DMS153 treated with DMSO at 0.1 percent for 48 hours (cell line): ENCODE data around the gene PINK1.
"Not testable (repeated sequence)": the region's sequence is repeated elsewhere in the genome, so short reads cannot be mapped to it uniquely, and the experiment has no call there.

Source experiments
- DNase-seq: peaks from one replicate; lab custom pipeline; 2025; ENCODE audit not compliant: unreplicated experiment; lab: John Stamatoyannopoulos, UW

PINK1 gene

DNA sequence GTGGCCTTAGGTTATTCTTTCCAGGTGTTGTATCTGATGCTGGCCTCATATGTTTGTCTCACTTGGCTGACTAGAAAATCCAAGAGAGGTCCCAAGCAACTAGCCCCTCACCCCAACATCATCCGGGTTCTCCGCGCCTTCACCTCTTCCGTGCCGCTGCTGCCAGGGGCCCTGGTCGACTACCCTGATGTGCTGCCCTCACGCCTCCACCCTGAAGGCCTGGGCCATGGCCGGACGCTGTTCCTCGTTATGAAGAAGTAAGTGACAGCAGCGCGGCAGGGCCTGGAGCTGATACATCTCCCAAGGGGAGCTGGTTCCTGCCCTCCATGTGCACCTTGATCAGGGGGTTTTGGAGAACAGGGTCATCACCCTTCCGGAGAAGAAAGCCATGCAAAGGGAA lies 11.2 kb downstream of the PINK1 start:
- no peak for DNase-seq

DNA sequence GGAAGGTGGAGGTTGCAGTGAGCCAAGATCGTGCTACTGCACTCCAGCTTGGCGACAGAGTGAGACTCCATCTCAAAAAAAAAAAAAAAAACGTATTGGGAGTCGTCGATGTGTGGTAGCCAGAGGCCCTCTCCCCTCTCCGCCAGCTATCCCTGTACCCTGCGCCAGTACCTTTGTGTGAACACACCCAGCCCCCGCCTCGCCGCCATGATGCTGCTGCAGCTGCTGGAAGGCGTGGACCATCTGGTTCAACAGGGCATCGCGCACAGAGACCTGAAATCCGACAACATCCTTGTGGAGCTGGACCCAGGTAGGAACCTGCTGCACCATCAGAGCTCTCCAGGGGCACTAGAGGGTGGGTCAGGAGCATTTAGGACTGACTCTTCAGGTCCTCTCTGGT lies 12.2 kb downstream of the PINK1 start:
- DNase-seq: no peak

- no peak for DNase-seq
Observed at GRCh38 chr1:20648438-20648837, 15.2 kb downstream of the PINK1 start.

GRCh38 chr1:20648946-20649345 lies 15.7 kb downstream of the PINK1 start:
- no peak for DNase-seq

GRCh38 chr1:20652300-20652699 lies 19.0 kb downstream of the PINK1 start:
- DNase-seq: no peak

DNA sequence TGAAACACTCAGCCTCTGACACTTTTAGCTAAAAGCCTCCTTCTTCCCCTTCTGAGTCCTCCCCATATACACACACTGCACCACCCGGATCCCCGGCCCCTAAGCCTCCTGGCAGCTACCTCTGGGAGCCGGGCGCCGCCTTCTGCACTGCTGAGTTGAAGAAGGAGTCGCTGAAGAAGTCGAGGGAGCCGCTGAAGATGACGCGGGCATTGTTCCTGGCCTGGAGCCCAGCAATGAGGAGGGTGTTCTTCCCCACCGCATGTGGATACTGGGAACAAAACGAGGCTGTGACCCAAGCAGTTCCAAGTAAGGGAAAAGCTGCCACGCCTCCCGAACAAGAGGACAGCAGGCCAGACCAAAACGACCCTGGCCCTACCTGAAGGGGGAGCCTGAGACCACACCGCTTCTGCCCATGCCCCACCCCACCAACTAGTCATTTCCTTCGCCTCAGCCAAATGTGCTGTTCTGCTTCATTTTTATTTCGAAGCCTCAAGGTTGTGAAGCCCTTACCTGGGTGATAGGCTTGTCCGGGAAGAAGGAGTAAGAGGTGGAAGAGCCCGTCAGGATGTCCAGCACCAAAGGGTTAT lies 20.9 kb downstream of the PINK1 start:
- no peak for DNase-seq

DNA sequence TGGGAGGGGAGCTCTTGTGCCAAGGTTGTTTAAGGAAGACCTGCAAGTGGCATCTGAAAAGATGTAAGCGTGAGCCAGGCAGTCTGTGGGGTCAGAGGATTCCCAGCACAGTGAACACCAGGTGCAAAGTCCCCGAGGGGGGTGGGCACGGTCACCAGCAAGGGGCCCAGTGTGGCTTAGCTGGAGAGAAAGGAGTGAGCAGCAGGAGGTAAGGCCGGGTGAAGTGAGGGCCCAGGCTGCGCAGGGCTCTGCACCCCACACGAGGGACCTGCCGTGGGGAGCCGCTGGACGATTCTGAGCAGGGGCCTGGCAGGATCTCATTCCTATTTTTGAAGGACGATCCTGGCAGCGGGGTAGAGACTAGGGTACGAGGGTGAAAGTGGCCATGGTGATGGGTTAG lies 23.8 kb downstream of the PINK1 start:
- no peak for DNase-seq

DNA sequence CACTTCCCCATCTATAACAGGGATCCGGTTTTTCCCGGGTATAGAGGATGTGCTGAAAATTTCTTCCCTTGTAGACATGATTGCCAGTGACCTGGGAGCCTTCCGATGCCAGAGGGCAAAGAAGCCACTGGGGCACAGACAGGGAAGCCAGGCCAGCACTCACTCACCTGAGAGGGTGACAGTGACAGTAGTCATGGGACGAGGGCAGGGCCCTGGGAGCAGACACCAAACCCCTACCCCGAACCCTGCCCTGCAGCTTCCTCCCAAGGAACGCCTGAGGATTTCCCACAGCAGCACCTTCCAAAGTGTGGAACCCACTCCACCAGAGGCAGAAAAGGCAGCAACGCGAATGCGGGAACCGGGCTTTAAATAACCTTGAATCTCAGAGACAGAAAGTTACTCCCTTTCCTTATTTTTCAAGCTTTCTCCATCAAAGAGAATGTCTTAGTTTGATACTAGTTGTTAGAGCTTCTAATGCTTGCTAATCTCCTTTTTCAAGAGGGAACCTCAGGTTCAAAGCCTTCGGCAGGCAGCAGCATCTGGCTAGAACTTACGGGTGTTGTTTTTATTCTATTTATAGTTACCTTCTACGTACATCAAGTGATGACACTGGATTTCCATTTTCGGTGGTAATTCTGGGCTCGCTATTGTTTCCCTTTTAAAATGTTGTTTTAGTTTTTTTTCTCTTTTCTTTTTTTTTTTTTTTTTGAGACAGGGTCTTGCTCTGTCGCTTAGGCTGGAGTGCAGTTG lies 25.1 kb downstream of the PINK1 start:
- no peak for DNase-seq

DNA sequence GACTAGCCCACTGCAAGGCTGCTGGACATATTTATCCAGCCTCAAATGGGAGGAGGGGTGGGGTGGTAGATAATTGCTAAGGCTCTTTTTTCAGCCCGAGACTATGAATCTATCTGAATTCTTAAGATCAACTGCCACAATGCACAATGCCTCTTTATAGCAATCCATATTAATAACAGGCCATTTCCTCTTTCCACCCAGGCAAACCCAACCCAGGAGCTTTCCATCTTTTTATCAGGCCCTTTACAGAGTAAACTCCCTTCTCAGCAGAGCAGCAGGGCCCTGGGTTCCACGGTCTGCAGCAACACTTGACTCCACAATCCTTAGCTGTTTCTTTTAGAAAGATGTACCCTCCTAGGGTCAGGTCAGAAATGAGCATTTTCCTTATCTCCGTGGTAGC lies 27.1 kb downstream of the PINK1 start:
- no peak for DNase-seq

- DNase-seq: no peak
Observed at GRCh38 chr1:20660847-20661206, 27.6 kb downstream of the PINK1 start.

GRCh38 chr1:20661207-20662109 lies 28.2 kb downstream of the PINK1 start, which contains the start of gene DDOST:
Gene DDOST, minus strand, starts transcription at chr1:20661369. Its CDS starts 19 bp downstream, at chr1:20661350.
- peak; percentile 99 for DNase-seq

- DNase-seq: no peak
Observed at GRCh38 chr1:20662110-20662475, 28.8 kb downstream of the PINK1 start.

DNA sequence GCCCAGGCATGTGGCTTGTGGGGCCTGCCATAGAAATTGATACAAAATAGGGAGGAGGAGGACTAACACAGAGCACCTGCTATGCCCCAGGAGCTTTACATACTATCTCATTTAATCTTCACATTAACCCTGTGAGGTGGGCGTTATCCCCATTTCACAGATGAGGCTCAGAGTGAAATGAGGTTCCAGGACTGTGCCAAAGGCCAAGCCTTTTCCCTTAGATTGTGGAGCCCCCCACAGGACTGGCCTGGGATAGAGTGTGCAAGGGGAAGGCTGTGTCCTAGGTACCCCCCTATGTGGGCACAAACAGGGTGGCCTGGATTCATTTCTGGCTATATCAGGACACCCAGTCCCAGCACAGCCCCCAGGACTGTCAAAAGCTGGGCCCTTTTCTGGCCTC lies 30.1 kb downstream of the PINK1 start:
- no peak for DNase-seq

GRCh38 chr1:20663969-20664715 lies 30.9 kb downstream of the PINK1 start:
- no peak for DNase-seq

- DNase-seq: no peak
Observed at GRCh38 chr1:20665726-20666125, 32.5 kb downstream of the PINK1 start.

DNA sequence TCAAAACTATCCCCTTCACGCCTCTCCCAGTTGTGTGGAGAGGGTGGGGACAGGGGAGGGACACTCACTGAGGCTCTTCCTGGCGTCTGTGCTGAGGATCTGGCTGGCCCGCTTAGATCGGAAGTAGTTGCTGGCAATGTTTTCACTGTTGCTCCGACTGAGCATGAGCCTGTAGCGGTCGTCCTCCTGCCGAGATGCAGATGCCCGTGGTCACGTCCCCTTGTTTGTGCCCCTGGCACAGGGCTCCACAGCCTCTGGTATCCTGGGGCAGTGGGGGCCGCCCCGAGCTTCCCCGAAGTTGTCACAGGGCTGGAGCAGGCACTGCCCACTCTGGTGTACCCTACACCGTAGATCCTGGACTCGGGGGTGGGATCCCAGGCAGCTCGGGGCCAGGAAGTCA lies 32.9 kb downstream of the PINK1 start:
- DNase-seq: no peak

GRCh38 chr1:20666804-20667203 lies 33.5 kb downstream of the PINK1 start:
- no peak for DNase-seq

GRCh38 chr1:20668581-20668980 lies 35.3 kb downstream of the PINK1 start:
- no peak for DNase-seq

GRCh38 chr1:20670936-20671335 lies 37.7 kb downstream of the PINK1 start:
- no peak for DNase-seq

- no peak for DNase-seq
Observed at GRCh38 chr1:20672265-20672632, 39.0 kb downstream of the PINK1 start.

GRCh38 chr1:20673626-20674025 lies 40.4 kb downstream of the PINK1 start:
- not testable (repeated sequence) for DNase-seq
